RCC 7860 (cell line): ENCODE measurements around the gene CARD11.

Experiments used
- DNase-seq: peaks from one replicate; pipeline ENCODE4 v3.0.0-alpha.2; 2015; ENCODE audit warnings: low spot score
- FAIRE-seq: peaks from 2 replicates; lab custom pipeline; 2012; peaks lifted over from hg19 to GRCh38; lab: Jason Lieb, UNC

The CARD11 gene

DNA sequence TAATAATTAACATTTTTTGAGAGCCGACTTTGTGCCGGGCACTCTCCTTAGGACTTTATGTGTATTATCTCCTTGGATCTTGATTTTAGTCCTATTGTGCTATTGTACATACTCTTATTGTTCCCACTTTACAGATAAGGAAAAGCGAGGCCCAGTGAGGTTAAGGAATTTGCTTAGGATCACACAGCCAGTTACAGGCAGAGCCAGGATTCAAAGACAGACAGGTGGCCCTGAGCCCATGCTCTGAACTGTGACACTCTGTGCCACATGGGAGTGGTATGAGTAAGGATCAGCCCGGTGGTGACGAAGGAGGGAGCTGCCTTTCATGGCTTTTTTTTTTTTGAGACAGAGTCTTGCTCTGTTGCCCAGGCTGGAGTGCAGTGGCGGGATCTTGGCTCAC lies 183.7 kb downstream of the CARD11 start:
- no peak for DNase-seq
- FAIRE-seq: no peak

- FAIRE-seq: no peak
- no peak for DNase-seq
Observed at GRCh38 chr7:2858621-2859020, 185.0 kb downstream of the CARD11 start.

DNA sequence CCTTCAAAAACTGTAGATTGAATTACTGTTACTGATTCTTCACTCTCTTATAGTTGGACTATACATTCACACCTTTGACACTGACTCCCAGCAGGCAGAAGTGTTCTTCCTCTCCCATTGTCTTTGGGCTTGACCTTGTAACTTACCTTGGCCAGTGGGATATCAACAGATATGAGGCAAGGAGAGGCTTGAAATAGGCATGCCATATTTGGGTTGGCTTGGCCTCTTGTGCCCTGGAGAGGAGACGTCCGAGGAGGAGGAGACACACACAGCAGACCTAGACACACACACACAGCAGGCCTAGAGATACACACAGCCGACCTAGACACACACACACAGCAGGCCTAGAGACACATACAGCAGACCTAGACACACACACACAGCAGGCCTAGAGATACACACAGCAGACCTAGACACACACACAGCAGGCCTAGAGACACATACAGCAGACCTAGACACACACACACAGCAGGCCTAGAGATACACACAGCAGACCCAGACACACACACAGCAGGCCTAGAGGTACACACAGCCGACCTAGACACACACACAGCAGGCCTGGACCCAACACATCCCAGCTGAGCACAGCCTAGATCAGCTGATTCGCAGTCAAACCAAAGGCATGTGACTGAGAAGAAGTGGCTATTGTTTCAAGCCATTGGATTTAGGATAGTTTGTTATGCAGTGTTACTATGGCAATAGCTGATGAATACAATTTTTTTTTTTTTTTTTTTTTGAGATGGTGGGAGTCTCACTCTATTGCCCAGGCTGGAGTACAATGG lies 187.1 kb downstream of the CARD11 start:
- DNase-seq (no peak), FAIRE-seq (no peak)
